C1 segment of cervical spinal cord (tissue), 14 donors: ENCODE results near the gene APBA3.

Source experiments
- DNase-seq, 14 donors: peaks; one replicate each; lab custom pipeline; 2025; lab: John Stamatoyannopoulos, UW

Gene APBA3

DNA sequence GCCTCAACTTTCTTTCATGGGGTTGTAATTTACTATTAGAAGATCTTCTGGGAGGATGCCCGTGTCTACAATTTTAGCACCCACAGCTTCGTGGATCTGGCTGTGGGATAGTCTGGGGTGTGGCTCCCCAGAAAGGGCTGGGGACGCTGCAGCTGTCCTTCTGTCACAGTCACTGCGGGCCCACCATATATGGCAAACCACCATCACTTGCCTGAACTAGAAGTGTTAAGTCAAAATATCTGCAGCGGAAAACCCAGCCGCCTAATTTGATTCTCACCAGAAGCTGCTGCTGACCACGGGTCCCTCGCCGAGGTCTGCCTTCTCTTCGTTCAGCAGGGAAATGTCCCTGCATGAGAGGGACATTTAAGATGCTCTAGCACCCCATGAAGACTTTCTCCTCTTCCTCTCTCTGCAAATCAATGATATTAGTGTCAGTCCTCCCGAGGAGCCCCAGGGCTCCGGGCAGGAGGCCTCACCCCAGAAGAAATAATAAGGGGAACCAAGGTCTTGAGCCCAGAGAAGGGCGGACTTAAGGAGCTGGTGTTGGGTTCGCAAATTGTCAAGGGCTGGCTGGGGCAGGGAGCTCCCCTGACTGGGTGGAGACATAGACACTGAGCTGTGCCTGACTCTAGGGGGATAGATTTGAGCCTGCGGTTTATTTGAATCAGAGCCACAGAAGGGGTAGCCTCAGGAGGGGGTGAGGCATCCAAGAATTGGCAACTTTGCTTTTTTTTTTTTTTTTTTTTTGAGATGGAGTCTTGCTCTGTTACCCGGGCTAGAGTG, 27.7 kb upstream of the APBA3 start:
- DNase-seq: no peak

DNA sequence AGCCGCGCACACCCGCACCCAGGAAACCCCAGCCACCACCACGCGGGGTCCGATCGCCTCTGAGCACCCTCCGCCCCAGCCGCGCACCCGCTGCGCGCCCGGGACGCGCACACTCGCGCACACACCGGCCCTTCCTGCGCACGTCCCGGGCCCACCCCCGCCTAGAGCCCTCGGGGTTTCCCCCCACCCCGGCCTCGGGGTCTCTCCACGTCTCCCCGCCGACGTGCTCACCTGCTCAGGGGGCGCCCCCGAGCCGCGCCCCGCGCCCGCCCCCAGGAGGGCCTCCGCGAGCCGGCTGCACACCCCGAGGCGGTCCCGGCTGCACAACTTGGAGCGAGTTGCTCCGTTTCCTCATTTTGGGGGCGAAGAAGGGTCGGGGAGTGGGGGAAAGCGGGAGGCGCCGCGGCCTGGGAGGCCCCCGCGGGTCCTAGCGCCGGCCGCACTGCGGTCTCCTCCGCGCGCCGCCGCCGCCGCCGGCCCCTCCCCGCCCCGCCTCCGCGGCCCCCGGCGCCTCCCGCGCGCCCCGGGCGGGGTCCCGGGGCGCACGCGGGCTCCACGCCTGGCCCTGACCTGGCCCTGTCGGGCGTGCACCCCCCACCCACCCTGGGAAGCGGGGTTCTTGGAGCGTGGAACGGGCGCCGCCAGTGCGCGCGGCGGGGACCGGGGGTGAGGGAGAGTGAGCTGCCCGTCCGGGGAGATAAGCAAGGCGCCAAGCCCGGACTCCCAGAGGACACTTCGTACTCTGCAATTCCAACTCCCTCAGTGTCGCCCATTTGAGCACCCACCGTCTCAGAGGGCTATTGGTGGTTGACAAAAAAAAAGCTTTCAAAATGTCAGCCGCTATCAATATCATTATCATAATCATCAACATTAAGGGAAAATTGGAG, 24.7 kb upstream of the APBA3 start, which contains the start of gene MATK:
TSS of gene MATK (minus strand) at position 444 of the 887 bp plus-strand sequence. CDS start 1,246 bp downstream, outside the sequence.
- no peak for DNase-seq

DNA sequence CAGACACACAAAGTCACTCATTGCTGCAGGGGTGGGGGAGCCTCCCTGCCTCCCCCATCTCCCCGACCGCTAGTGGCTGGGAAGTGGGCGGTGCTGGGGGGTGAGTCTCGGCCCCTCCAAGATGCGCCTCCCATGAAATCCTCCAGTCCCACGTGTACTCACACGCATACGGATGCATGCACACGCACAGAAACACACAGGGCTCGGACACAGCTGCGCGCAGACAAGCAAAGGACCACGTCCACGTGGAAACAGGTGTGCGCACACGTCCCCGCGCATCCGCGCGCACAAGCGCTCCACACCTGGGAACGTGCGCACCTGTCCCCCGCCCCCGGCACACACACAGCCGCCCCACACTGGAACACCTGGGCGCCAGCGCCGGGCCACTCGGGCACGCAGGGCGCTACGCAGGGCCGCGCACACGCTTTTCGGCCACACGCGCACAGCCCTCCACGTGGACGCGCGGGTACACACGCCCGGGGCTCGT, 24.0 kb upstream of the APBA3 start:
- DNase-seq: no peak

DNA sequence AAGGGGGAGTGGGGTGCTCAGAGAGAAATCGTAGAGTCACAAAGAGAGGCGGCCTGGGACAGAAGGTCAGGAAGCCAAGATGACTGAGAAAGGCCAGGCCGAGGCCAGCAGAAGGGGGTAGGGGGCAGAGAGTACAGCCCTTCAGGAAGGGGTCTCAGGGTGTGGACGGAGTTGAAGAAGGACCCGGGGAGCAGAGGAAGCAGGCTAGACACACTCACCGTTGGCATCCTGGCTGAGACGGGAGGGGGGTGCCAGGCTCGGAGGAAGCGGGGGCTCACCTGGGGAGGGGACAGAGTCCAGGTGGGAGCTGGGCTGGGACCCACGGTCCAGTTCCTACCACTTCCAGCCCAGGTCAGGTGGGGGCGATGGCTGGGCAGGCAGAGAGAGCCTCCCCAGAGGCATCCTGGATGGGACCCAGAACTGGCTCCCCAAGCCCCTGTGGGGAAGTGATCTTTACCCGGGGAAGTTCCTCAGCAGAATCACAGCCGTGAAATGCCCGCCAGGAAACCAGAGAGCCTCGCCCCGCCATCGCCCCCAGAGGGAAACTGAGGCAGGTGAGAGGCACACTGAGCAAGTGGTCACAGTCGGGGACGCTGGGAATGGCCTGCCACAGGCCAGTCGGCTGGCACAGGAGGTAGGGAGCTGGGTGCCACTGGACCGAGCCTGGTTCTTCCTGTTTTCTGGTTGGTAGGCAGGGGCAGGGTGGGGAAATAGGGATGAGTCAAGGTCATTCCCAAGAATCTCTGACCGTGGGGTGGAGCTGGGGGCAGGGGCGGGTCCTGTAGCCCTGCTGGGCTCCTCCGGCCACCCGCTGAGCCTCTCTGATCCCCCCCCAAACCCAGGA, 23.3 kb upstream of the APBA3 start:
- no peak for DNase-seq

DNA sequence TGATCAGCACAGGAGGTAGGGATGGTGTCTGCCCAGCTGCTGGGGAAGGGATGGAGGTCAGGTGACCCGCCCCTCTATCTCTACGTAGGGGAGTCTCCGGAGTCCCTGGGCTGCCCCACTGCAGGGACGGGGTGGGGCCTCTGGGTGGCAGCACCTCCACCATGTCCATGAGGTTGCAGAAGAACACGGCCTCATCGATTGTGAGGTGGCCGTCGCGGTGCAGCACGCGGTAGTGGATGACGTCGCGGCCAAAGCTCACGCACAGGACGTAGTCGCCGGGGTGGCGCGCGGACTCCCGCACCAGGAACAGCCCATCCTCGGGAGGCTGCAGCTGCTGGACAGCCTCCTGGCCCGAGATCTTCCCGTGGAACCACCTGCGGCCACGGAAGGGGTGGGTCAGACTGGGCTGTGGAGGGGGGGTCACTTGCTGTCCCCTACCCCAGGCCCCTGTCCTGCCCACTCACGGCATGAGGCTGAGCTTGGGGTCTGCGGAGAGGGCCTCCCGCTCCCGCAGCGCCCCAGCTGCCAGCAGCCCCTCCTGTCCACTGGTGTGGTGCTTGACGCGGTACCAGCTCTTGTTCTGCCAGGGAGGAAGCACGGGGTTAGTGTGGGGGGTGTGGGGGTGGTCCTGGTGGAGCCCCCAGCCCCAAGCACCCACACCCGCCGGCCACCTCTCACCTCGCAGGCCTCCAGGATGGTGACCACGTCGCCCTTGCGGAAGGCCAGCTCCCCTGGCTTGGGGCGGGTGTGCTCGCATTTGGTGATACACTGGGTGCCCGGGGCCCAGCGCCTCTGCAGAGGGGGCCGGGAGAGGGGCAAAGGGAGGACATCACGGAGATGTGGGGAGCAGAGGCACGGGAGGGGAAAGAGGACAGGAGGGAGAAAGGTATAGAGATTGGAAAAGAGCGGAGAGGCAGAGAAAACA, 22.4 kb upstream of the APBA3 start:
- no peak for DNase-seq

DNA sequence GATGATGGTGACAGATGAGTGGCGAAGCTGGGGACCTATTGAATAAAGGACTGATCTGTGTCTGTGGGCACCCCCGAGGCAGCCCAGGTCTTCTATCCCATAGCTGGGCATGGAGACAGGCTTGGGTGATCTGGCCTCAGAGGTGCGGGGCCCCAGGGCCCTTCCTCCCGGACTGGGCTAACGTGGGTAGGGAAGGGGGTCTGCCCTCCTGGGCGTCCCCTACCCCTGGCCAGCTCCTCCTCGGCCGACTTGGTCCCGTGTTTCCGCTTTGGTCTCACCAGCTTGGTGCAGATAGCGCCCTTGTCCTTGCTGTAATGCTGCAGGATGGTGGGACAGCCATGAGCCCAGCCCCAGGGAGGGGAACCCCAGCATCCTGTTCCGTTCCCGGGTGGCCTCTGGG, 21.4 kb upstream of the APBA3 start:
- no peak for DNase-seq

DNA sequence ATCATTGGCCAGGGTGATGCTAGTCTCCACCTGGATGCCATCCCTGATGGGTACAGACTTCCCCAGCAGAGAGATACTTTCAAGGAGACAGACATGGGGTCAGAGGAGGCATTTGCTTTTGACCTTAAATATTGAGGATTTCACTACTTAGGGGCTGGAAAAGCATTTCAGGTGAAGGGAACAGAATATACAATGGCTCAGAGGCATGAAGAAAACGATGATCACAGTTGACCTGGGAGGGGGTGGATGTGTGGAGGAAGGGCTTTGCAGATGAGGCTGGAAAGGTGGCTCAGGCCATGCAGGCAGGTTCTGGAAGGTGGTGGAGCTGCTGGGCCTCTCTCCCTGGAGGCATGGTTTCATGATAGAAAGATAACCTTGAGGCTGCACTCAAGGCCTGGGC, 20.8 kb upstream of the APBA3 start:
- no peak for DNase-seq

DNA sequence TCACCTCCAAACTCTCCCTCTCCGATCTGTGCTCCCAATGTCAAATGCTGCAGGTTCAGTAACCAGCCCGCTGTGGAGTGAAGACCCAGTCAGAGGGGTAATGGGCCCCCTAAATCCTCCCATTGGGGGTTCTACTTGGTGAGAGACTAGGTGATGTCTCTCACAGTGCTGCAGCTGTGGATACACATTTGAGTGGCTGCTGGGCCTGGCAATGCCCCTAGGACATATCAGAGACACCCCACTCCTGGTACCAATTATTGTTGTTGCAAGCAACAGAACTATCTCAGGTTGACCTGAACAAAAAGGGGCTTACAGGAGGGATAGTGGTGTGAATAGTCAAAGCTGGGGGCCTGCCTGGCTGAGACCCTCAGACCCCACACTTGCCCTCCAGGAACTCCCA, 20.1 kb upstream of the APBA3 start:
- no peak for DNase-seq

DNA sequence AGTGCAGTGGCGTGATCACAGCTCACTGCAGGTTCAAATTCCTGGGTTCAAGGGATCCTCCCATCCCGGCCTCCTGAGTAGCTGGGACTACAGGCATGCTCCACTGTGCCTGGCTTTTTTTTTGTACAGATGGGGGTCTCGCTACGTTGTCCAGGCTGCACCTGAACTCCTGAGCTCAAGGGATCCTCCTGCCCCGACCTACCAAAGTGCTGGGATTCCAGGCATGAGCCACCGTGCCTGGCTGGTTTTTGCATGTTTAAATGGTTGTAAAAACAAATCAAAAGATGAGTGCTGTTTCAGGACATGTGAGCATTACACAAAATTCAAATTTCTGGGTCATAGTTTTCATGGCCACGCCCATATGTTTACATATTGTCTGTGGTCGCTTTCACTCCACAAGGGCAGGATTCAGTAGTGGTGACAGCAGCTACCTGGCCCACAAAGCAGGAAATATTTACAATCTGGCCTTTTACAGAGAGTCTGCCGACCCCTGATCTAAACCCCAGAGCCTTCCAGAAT, 19.4 kb upstream of the APBA3 start:
- DNase-seq: no peak

DNA sequence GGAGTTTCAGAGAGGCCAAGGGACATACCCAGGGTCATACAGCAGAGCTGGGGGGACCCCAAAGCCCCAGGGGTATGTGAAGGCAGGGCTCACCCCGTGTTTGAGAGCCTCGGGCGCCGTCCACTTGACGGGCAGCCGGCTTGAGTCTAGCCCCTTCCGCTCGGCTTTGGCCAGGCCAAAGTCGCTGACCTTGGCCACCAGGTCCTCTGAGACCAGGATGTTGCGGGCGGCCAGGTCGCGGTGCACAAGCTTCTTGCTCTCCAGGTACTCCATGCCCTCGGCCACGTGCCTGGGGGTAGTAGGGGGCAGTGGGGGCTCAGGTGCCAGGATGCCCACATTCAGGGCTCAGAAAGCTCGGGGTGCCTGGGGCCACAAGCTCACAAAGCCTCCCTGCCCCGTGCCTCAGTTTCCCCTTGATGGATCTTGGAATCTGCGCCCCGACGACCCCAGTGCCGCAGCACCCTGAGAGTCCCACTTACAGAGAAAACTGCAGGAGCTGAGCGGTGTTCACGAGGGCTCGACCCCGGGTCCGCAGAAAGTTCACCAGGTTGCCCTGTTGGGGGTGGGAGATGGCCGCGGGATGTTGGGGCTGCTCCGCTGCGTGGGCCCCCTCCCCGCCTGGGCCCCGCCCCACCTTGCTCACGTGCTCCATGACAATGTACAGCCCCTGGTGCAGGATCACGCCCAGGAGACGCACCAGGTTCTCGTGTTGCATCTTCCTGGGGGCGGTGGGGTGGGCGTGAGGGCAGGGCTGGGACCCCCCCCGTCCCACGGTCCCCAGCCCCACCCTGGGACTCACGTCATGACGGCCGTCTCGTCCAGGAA, 17.6 kb upstream of the APBA3 start:
- no peak for DNase-seq

DNA sequence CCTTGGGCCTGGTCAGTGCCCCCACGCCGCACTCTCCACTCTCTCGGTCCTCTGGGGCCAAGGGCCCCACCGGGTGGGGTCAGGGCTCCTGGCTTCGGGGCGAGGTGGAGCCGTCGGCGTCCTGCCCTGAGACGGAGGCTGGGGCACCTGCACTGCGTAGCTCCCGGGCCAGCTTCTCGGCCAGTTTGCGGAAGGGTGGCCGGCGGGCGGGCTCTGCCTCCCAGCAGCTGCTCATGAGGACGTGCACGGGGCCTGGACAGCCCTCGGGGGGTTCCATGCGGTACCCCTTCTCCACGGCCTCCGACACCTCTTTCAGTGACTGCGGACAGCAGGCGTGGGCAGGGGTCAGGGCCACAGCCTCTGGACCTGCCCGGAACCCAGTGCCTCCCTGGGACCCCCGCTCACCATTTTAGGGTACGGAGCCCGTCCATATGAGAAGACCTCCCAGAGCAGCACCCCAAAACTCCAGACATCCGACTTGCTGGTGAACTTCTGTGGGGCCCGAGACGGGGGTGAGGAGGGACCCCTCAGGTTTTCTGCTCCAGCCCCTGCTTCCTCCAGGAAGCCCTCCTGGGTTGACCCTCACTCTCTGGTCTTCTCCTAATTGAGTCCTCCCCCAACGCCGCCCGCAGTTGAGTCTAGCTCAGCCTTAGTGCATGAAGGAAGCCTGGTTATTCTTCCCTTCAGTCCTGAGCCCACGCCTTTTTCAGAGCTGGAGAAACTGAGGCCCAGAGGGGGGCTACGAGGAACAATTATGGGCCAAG, 16.8 kb upstream of the APBA3 start:
- no peak for DNase-seq

DNA sequence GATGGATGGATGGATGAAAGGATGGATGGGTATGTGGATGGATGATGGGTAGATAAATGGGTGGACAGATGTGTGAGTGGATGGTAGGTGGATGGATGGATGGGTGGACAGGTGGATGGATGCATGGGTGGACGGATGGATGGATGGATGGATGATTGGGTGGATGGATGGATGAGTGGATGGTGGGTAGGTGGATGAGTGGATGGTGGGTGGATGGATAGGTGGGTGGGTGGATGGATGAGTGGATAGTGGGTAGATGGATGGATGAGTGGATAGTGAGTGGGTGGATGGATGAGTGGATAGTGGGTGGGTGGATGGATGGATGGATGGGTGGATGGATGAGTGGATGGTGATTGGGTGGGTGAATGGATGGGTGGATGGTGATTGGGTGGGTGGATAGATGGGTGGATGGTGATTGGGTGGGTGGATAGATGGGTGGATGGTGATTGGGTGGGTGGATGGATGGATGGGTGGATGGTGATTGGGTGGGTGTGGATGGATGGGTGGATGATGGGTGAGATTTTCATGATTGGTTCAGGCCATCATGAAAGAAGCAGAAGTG, 15.1 kb upstream of the APBA3 start:
- DNase-seq: no peak

DNA sequence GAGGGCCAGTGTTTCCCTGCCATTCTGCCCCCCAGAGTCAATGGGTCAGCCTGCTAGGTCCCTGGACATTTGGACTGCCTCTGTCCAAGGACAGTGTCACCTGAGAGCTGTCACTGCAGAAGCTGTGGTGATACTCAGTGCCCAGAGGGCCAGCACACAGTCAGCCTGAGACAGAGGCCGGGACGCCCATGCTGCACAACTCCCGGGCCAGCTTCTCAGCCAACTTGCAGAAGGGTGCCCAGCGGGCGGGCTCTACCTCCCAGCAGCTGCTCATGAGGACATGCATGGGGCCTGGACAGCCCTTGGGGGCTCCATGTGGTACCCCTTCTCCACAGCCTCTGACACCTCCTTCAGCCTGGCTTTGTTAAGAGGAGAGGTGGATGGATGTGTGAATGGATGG, 14.3 kb upstream of the APBA3 start:
- no peak for DNase-seq

DNA sequence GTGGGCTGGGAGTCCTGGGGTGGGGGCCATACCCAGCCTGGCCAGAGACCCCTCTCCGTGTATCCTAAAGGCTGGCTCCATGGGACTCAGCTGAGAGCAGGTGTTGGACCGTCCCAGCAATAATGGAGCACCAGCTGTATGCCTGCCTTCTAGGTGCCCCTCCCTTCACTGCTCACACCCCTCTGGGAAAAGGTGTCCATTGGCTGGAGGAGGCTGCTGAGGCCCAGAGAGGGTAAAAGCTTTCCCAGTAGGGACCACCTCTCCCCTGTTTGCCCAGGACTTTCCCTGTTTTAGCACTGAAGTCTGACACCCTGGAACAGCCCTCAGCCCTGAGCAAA, 13.9 kb upstream of the APBA3 start:
- no peak for DNase-seq

DNA sequence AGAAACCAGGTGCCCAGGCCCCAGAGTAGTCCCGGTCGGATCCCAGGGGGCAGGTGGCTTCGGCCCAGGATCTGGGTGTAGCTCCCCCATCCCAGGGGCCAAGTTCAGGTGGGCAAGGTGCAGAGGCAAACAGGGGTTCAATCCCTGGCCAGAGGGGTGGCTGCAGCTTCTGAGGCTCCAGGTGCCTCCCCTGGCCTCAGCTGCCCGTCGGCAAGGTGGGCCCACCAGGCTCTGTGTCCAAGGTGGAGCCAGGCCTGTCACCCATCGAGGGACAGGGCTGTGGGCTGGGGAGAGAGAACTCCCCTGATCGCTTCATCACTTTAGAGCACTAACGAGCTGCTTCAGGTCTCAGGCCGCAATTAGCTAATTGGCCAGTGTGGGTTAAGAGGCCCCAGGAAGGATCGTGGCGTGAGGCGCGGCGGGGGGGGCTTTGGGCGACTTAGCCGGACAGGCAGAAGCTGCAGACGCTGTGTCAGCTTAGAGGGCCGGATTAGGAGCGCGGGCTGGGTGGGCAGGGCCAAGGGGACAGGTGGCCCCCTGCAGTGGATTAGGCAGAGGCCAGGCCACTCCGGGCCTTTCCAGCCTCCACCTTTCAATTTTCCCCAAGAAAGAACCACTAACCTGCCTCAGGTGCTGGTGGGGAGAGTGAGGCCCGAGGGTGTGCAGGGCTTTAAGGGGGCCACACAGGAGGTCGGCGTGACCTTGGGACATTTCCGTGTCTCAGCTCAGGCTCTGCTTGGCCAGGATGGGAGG, 13.3 kb upstream of the APBA3 start:
- no peak for DNase-seq

DNA sequence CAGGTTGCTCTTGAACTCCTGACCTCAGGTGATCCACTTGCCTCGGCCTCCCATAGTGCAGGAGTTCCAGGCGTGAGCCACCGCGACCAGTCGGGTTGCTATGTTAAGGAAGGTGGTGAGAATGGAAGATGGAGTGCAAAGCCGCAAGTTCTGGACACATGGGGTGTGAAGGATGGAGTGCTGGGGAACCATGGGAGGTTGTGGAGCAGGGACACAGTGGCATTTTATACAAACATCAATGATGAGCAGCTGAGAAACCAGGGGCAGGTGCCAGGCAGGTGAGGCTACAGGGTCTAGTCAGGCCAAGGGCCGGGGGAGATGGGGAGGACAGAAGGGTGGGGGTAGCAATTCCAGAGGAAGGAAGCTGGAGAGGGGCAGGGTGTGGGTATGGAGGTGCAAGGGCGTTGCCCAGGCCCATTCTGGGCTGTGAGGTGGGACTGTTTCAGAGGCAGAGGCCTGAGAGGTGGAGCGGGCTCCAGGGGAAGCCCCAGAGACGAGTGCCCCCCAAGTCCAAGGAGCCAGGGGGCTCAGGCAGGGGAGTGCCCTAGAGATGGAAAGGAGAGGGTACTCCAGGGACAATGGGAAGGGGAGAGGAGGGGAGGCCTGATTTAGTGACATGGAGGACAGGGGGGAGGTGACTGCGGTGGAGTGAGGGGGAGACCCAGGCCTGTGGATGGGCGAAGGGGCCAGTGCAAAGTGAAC, 12.5 kb upstream of the APBA3 start:
- DNase-seq: no peak

DNA sequence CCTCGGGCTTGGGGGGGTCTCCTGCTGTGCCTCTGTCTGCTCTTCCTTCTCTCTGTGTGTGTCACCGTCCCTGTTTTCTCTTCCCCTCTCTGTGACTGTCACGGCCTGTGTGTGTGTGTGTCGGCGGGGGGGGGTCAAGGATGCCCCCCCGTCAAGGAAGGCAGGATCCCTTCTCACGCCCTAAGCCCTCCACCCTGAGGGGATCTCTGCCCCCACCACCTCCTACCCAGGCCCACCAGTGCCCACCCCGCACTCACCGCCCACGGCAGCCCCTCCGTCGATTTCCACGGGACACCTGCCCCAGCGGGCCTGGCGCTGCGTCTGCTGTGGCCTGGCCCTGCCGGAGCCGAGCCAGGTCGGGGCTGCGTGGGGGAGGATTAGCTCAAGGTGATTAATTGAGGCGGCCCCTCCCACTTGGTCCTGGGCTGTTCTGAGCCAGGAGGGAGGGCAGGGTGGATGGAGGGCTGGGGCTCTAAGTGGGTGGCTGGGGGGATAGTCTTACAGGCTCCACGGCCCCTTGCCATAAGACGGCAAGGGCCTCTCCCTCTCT, 10.5 kb upstream of the APBA3 start, which contains the start of gene RAX2:
TSS of gene RAX2 (minus strand) at position 323 of the 550 bp plus-strand sequence. CDS start 486 bp downstream, outside the sequence.
- no peak for DNase-seq
